Astrocyte (in vitro differentiated cells and primary cell): ENCODE results near the gene KRTAP20-1.

Experiments
- CTCF ChIP-seq: IDR thresholded peaks from 2 replicates; pipeline ENCODE4 v1.5.1; 2011; ENCODE audit warnings: low read depth, mild to moderate bottlenecking, inconsistent platforms, low read length, moderate library complexity; ENCODE audit not compliant: insufficient read depth
- EZH2 ChIP-seq: IDR thresholded peaks from 2 replicates; pipeline ENCODE4 v1.6.1; 2012; ENCODE audit warnings: mild to moderate bottlenecking, low read length, inconsistent platforms; ENCODE audit not compliant: insufficient read depth

DNA sequence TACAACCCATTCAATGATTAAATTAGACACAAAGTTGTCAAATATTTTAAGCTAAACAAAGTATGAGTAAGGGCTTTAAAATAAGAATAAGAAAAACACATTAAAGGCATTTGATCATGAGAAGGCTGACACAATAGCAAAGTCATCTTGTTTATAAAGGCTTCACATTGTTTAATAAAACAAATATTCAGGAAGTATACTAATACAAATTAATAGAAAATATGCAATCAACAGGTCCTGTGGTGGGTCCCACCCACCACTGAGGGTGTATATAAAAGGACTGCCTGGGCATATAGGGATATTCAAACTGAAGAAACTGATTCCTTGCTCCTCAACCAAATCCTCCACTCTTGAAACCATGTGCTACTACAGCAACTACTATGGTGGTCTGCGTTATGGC is 18.7 kb downstream of the KRTAP20-1 start, which contains the start of gene KRTAP20-2:
- TF ChIP-seq CTCF (no peak), EZH2 (no peak)
